ENCODE data around the gene TMEM98.
"Not testable (repeated sequence)": the region's sequence is repeated elsewhere in the genome, so short reads cannot be mapped to it uniquely, and the experiment has no call there.

TMEM98 gene

GRCh38 chr17:32882734-32883133, 45.2 kb upstream of the TMEM98 start:
- TF ChIP-seq CTCF (IDR thresholded peaks at IDR 0.05) = no peak
- Histone ChIP-seq H3K36me3 (no peaks in the 10 kb centered on the region), H3K9me3 (no peaks in the 10 kb centered on the region), H3K27me3 (peaks cover 39% of the 10 kb centered on the region), H3K4me3 (ENCODE audit: low read depth in 1 of 2, low read length in 1 of 2) (no peak overlapping the region), H3K27ac (no peak overlapping the region), H3K4me1 (ENCODE audit: control insufficient read depth in 1 of 2, insufficient read depth in 1 of 2, low read depth in 1 of 2, low read length in 1 of 2) (peaks cover 0 to 1% of the 10 kb centered on the region in 2 experiments)

GRCh38 chr17:32886951-32887350, 41.0 kb upstream of the TMEM98 start:
- not testable (repeated sequence) for H3K27ac ChIP-seq; H3K4me3 ChIP-seq (ENCODE audit: low read depth in 1 of 2, low read length in 1 of 2); H3K36me3 ChIP-seq

GRCh38 chr17:32887410-32887809, 40.5 kb upstream of the TMEM98 start:
- H3K4me1 ChIP-seq (ENCODE audit: control insufficient read depth in 1 of 2, insufficient read depth in 1 of 2, low read depth in 1 of 2, low read length in 1 of 2); H3K27ac ChIP-seq; H3K36me3 ChIP-seq; H3K4me3 ChIP-seq (ENCODE audit: low read depth in 1 of 2, low read length in 1 of 2); H3K27me3 ChIP-seq; H3K9me3 ChIP-seq: not testable (repeated sequence)

More at GRCh38 chr17:32886951-32887350, 41.0 kb upstream of the TMEM98 start:
- peaks cover 13% of the 10 kb centered on the region for H3K27me3 ChIP-seq
- not testable (repeated sequence) for H3K9me3 ChIP-seq; H3K4me1 ChIP-seq (ENCODE audit: control insufficient read depth in 1 of 2, insufficient read depth in 1 of 2, low read depth in 1 of 2, low read length in 1 of 2)

GRCh38 chr17:32894245-32894644, 33.7 kb upstream of the TMEM98 start:
- H3K36me3 ChIP-seq = no peaks in the 10 kb centered on the region
- no peak overlapping the region for H3K27ac ChIP-seq
- H3K4me3 ChIP-seq (ENCODE audit: low read depth in 1 of 2, low read length in 1 of 2) = no peak overlapping the region
- no peaks in the 10 kb centered on the region for H3K9me3 ChIP-seq
- H3K4me1 ChIP-seq (ENCODE audit: control insufficient read depth in 1 of 2, insufficient read depth in 1 of 2, low read depth in 1 of 2, low read length in 1 of 2) = no peaks in the 10 kb centered on the region
- no peaks in the 10 kb centered on the region for H3K27me3 ChIP-seq
- TF ChIP-seq CTCF (IDR thresholded peaks at IDR 0.05) = no peak

- Histone ChIP-seq H3K4me1 (ENCODE audit: control insufficient read depth in 1 of 2, insufficient read depth in 1 of 2, low read depth in 1 of 2, low read length in 1 of 2) (no peaks in the 10 kb centered on the region), H3K36me3 (no peaks in the 10 kb centered on the region), H3K4me3 (ENCODE audit: low read depth in 1 of 2, low read length in 1 of 2) (no peak overlapping the region), H3K27ac (no peak overlapping the region), H3K27me3 (no peaks in the 10 kb centered on the region), H3K9me3 (no peaks in the 10 kb centered on the region)
- TF ChIP-seq CTCF (IDR thresholded peaks at IDR 0.05) = no peak
These were observed 31.2 kb upstream of the TMEM98 start for GRCh38 chr17:32896647-32897258.

GRCh38 chr17:32899236-32900013, 28.5 kb upstream of the TMEM98 start:
- no peak for TF ChIP-seq CTCF (IDR thresholded peaks at IDR 0.05)
- Histone ChIP-seq H3K36me3 (no peaks in the 10 kb centered on the region), H3K9me3 (no peaks in the 10 kb centered on the region), H3K27ac (no peak overlapping the region), H3K4me1 (ENCODE audit: control insufficient read depth in 1 of 2, insufficient read depth in 1 of 2, low read depth in 1 of 2, low read length in 1 of 2) (no peaks in the 10 kb centered on the region), H3K27me3 (peaks cover 7% of the 10 kb centered on the region), H3K4me3 (ENCODE audit: low read depth in 1 of 2, low read length in 1 of 2) (no peak overlapping the region)
